Smooth muscle cell of the brain vasculature (primary cell): Measurements from ENCODE around the gene COL20A1.

ENCODE experiments used
- DNase-seq: peaks from one replicate; pipeline ENCODE4 v3.0.0-alpha.2; 2012; ENCODE audit warnings: low read depth, low spot score

COL20A1 gene

GRCh38 chr20:63347950-63348827 is 55.2 kb downstream of the COL20A1 start:
- DNase-seq: no peak

DNA sequence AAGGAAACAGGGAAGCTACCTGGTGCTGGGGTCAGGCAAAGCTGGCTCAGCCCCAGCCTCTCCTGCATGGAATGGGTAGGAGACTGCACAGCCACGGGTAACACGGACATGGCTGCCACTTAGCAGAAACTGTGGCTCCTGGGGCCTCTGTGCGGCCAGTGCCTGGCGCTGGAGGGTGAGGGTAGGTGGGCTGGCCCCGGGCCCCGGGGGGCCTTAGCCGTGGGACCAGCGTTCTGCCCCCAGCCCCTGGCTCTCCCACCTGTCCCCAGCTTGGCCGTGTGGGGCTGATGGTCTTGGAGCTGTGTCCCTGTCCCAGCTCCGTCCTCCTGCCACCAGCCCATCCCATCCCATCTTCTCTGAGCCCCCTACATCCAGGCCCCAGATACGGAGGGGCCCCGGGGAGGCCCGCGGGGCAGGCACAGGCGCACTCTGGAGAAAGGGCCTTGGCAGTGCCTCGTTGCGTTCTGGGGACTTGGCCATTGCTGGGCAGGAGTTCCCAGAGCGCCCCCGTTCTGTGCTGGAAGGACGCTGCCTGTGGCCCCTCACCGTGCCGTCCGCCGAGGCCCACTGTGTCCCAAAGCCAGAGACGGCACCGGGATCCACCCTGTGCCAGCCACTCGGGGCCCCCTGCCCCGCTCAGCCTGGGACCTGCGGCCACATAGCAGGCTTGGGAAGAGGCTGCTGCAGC is 56.0 kb downstream of the COL20A1 start:
- no peak for DNase-seq

DNA sequence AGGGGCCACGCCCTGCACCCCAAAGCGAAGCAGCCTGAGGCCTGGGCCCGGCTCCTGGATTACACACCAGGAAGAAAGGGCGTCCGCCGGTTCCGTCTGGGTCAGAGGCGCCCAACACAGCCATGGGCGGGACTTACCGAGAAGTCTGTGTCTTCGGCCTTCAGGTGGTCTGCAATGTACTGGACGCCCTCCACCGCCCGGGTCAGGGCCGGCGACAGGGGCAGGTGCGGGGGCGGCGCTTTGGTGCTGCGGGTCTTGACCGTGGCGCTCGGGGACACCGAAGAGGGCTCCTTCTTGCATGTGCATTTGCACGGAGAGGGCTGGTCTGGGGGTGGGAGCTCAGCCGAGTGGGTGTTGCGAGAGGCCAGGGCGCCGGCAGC is 56.5 kb downstream of the COL20A1 start:
- no peak for DNase-seq

DNA sequence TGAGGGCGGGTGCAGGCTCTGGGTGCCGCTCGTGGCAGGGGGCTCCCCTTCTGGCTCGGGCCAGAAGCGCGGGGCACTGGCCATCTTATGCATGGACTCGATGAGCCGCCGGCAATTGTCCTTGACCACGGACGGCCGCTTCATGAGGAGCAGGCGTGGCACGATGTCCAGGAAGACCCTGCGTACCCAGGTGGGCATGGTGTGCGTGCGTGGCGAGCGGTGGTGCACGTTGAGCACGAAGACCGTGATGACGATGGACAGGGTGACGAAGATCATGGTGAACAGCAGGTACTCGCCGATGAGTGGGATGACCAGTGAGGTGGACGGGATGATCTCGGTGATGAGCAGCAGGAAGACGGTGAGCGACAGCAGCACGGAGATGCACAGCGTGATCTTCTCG is 57.2 kb downstream of the COL20A1 start:
- DNase-seq: no peak

- no peak for DNase-seq
These were observed 57.8 kb downstream of the COL20A1 start for GRCh38 chr20:63350597-63351325.

DNA sequence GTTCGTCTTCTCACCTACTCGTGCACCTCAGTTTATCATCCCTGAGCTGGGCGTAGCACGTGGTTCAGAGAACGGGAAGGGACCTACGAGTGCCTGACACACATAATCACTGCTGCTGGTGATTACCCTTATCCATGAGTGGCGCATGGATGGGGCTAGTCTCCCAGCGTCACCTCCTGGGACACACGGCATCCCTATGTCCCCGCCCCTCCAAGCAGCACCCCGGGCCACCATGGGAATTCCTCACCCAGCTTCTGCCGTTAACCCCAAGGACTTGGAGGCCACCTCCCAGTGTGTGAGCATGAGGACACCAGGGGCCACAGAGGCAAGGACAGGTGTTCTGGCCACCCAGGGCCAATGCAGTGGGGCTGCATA is 58.3 kb downstream of the COL20A1 start:
- no peak for DNase-seq

DNA sequence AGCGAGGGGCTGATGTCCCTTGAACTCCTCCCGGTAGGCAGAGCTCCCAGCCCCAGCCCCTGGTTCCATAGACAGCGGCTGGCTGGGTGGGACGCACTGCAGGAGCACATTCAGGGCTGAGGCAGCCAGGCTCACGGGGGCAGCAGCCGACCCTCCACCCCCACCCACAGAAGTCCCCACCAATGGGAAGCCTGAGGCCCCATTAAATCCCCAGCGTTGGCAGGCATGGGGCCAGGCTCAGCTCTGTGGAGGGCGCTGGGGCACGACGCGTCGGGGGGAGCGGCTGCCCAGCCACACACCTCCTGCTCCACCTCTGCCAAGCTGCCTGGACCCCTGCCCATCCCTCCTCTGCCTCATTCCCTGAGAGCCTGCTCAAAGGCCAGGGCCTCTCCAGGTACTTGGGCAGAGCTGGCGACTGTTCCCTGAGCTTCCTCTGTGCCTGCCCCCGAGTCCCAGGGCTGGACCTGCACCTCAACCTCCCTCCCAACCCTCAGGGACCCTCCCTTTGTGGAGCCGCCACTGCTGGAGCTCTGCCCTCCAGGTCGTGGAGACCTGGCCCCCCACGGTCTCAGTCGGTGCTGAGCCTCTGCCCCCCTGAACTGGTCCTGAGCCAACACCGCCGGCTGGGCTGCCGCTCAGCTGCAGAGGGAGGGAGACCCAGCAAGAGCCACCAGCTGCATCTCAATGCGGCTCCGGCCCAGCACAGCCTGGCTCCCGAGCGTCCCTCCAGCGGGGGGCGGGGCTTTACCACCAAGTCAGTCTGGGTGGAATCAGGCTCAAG is 59.0 kb downstream of the COL20A1 start:
- DNase-seq: no peak

GRCh38 chr20:63352811-63353221 is 59.8 kb downstream of the COL20A1 start:
- no peak for DNase-seq

DNA sequence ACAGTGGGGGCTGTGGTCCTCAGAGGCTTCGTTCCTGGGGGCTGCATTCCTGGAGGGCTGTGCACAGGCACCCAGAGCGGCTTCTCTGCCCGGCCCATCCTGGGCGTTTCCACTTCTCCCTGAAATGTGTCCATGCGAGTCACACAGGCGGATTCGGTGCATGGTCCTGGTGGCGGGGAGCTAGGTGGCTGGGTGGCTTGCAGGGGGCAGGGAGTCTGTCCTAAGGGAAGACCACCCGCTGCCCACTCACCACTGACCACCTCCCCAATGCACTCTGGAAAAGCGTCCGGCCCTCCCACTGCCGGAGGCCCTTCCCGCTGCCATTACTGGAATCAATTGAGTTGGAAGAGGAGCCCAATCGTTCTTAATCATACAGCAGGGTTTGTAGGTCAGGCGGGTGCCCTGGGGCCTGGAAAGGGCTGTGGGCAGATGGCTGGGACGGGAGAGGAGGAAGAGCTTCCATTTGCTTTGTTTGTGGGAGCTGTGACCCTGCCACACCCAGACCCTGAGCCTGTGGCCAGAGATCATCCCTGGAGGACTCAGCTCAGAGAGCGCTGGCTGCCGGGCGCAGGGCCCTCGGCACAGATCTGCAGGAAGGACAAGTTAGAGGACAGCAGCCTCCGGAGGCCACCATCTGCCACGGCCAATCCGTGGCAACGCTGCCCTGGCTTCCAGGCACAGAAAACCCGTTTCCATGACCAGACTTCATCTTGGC is 61.8 kb downstream of the COL20A1 start:
- DNase-seq: no peak

GRCh38 chr20:63355781-63356295 is 62.9 kb downstream of the COL20A1 start:
- DNase-seq: no peak

GRCh38 chr20:63356511-63356910 is 63.5 kb downstream of the COL20A1 start:
- no peak for DNase-seq

DNA sequence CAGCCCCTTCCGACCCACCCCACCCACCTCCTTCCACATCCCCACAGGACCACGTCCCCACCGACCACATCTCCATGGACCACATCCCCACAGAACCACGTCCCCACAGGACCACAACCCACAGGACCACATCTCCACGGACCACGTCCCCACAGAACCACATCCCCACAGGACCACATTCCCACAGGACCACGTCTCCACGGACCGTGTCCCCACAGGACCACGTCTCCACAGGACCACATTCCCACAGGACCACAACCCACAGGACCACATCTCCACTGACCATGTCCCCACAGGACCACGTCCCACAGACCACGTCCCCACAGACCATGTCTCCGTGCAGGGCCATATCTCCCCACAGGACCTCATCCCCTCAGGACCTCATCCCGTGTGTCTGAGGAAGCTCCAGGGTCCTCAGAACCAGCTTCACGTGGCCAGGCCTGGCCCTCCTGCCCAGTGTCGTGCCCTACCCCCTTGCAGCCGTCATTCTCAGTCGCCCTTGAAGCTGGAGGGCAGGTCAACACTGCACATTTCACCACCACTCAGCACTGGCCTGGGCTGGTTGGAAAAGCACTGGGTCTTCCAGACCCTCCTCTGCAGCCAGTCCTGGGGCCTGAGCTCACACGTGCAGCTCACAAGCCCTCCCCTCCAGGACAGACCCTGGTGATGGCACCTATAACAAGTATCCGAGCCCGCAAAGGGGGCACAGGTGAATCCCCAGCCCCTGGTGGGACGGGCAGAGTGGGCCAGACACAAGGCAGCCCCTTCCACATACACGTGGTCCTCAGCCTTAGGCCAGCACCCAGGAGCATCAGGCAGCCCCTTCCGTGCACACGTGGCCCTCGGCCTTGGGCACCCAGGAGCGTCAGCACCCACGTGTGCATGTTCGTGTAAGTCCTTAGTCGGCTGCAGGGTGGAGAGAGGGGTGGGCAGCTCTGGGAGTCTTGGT is 64.2 kb downstream of the COL20A1 start:
- no peak for DNase-seq

DNA sequence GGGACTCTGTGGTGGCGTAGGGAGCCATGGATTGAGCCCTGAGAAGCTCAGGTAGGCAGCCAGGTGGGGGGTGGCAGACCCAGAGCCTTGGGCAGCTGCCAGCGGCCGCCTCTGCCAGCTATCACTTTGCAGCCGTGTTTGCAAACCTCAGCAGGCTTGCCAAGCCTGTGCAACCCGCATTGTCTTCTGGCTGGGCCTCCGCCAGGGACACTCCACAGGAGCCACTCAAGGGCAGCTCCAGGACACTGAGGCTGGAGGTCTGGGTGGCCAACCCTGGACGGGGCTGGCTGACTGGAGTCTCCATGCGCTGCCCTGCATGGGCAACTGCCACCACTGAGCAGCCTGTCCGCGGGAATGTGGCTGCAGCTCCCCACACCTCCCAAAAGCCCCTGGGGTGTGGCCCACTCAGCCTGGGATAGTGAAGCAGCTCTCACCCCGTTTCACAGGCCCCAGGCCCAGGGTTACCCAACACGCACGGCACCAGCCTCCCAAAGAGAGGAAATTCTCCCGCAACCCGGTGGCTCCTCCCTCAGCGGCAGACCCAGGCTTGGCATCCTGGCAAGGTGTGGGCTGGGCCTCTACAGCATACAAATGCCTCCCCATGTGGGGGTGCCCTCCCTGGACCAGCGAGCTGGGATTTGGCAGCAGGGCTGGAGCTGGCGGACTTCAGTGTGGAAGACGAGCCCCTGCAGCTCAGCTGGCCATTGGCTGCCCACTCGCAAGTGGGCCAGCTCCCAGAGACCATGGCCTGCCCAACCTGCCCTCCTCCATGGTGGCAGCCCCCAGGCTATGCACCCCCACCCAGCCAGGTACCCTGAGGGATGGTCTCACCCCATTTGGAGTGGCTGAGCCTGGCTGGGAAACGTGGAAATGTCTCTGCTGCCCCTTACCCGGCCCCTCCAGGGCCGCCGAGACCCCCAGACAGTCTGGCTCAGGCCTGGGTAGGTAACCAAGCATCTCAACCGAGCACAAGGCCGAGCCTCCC is 65.2 kb downstream of the COL20A1 start:
- DNase-seq: no peak

GRCh38 chr20:63359164-63359934 is 66.4 kb downstream of the COL20A1 start:
- no peak for DNase-seq

DNA sequence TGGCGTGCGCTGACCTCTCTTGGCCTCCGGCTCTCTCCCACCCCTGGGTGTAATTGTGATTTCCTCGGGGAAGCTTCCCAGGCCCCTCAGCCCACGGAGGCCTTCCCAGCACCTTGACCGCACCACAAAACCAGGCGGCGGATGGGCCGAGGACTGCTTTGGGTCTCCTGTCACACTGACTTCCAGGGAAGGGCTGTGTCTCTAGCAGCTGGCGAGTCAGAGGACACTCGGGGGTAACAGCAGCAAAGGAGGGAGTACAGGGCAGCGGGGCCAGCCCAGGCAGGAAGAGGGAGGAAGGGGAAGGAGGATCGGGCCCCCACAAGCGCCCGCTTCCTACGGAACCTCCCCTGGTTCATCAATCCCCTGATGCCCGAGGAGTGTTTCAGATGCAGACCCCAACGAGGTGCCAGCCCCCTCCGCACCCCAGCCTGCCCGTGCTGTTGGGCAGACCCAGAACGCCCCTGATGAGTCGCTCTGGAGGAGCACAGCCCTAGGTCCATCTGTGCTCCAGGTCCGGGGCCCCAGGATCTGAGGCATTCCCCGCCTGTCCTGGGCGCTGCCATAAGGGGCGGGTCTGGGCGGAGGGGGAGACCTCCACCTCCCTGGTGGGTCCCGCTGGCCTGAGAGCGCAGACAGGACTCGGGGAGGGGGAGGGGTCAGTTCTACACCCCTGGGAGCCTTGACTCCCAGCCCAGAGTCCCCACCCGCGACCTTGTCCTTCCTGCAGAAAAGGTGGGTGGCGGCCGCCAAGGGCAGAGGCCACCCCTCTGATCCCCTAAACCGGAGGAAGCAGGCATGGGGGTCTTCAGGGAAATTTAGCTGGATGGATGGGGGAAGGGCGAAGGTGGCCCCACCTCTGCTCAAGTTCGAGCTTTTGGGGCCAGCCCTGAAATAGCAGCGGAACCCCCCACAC is 67.2 kb downstream of the COL20A1 start:
- no peak for DNase-seq

DNA sequence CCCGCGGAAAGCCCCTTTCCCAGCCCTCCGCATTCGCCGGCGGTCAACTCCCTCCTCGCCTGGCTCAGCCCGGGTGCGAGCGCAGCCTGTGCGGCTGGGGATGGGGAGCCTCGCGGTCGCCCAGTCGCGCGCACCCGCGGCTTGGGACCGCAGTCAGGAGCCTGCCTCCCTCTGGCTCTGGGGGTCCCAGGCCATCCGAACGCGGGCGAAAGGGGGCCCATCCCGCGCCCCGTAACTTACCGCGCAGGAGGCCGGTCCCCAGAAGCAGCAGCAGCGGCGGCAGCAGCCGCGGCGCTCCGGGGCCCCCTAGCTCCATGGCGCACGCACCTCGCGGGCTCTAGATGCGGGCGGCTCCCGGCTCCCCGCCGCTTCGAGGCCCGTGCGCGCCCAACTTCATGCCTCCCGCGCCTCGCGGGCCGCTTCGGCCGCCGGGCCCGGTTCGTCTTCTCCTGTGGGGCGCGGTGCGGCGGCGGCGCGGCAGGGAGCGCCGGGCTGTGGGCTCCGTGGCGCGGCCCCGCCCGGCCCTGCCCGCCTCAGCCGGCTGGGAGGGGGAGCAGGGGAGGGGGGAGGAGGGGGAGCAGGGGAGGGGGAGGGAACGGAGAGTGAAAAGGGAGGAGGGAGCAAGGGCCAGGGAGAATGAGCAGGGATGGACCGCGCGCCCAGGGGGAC is 68.0 kb downstream of the COL20A1 start, which contains the start of gene CHRNA4:
CHRNA4 (minus strand) TSS at position 500 of the 669 bp plus-strand sequence; CDS start at position 316, 184 bp downstream.
- DNase-seq: no peak
